22Rv1 (cell line): Measurements from ENCODE around the gene GFRA1.

Experiments
- CTCF ChIP-seq: fragments of 450-650 bp; IDR thresholded peaks from 2 replicates; pipeline ENCODE4 v1.5.1; 2017; ENCODE audit warnings: mild to moderate bottlenecking
- ZFX ChIP-seq: fragments of 450-650 bp; IDR thresholded peaks from 2 replicates; pipeline ENCODE4 v1.6.1; 2017; ENCODE audit warnings: antibody characterized with exemption, borderline replicate concordance

- TF ChIP-seq CTCF (no peak), ZFX (no peak)
Observed at GRCh38 chr10:116027355-116027754, 245.7 kb downstream of the GFRA1 start.
